ENCODE measurements around the gene MCRIP2.

GRCh38 chr16:603933-604332 lies 37.7 kb upstream of the MCRIP2 start:
- TF ChIP-seq CTCF (IDR thresholded peaks at IDR 0.05 in 8 of 11, conservative IDR thresholded peaks at IDR 0.05 in 3 of 11) (no peak), POLR2A (IDR thresholded peaks at IDR 0.05) (no peak)

Measured in spleen (tissue), 7 donors.